GM18519 (cell line): Measurements from ENCODE around the gene INCA1.
A peak's percentile ranks its signal among the peaks of the same experiment; 100 is the strongest.

Experiments
- ATAC-seq: cut with Tn5 transposase; IDR thresholded peaks from one replicate; pipeline ENCODE4 v1.9.1; 2021; ENCODE audit warnings: mild to moderate bottlenecking, moderate library complexity; ENCODE audit not compliant: unreplicated experiment, low FRiP score

Gene INCA1

DNA sequence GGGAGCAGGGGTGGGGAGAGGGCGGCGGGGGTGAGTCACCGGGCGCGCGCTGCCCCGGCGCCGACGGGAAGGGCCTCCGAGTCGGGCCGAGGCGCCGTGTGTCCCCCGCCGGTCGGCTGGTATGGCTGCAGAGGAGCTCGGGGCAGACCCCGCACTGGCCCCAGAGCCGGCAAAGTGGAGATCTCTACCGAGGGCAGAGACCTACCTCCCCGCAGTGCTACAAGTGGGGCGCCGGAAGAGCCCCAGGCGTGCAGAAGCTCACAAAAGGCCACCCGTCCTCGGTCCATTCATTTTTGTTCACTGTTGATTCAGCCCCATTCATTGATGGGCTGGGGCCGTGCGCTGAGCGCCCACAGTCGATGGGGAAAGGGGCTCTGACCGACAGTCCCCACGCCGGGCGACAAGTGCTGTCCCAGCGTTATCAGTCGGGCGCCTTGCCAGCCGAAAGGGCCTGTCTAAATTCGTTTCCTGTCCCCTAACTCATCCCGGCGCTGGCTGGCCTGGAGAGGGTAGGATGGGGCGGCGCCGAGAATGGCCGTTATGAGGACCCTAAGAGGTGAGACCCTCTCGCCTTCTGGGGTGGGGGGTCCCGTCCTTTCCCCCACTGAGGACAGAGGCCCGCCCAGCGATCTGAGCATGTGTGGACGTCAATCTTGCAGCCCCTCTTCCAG, 47.1 kb downstream of the INCA1 start:
- ATAC-seq, result no peak

DNA sequence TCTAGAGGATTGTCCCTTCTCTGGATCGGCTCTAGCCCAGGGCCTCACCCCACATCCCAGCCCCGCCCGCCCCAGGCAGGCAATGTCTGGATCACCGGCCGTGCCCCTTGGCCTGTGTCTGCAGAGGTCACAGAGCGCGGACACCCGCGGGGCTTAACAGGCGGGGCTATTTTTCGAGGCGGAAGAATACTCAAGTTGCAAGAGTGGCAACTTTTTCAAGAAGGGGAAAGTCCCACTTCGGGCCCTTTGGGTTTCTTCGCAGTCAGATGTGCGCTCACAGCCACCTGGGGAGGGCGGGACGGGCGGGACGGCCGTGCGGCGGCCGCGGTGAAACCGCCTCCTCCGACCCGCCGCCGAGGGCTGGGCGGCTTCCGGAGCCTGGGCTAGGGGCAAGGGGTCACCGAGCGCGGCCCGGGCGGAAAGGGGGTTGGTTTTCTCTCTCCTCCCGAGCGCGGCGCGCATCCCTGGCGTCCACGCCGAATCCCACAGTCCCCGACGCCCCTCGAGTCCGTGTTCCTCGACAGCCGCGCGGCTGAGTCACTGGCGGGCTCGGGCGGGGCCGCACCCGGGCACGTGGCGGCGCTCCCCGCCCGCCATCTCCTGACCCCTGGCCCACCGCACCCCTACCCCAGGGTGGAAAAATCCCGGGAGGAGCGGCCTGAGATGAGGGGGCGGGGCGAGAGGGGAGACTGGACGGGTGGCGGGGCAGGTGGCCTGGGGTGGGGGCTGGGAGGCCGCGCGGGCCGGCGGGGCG, 47.8 kb downstream of the INCA1 start:
- peak; percentile 13 for ATAC-seq

DNA sequence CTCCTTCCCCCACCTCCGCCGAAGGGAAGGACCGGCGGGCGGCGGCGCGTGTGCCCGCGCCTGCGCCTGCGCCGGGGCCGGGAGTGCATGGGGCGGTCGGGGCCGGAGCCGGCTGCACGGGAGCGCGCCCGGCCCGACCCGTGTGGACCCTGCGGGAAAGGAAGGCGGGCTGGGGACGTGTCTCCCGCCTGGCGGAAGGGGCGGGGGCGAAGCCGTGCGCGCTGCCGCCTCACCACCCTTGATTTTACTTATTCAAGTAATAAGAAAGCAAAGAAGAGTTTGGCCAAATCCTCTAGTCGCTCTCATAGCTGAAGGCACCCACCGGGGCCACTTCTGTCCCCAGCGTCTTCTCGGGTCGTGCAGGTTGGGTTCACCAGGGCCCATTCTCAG, 48.4 kb downstream of the INCA1 start:
- ATAC-seq, result peak; percentile 34

DNA sequence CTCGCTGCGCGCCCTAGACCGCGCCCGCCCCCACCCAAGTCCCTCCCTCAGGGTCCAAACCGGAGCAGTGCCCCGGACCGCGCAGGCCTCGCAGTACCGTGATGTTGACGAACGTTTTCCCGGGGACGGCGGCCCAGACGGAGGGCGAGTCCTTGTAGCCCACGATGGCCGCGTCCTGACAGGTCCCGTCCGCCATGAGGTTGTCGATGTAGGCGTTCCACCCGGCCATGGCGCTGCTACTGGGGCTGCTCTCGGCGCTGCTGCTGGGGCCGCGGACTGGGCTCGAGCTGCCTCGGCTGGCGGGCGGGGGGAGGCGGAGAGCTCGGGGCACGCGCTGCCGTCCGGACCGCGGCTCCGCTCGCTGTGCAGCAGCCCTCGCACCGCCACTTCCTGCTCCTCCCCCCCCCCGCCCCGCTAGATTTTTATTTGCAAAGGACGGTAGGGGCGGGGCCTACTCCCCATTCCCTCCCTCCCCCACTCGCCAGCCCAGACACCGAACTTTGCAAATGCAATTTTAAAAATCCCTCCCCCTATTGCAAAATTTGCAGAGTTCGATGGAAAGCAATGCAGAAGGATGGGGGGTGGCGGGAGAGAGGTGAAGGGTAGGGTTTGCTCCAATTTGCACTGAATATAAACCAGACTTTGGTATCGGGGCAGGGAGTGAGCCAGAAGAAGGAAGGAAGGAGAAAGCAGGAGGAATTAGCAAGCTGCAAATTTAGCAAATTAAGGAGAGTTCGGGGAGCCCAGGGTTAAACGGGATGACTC, 49.0 kb downstream of the INCA1 start, which contains the start of gene PFN1:
Gene PFN1, minus strand, starts transcription at position 365 of the 765 bp plus-strand sequence. Its CDS starts 136 bp downstream, at position 229.
- ATAC-seq, result no peak

DNA sequence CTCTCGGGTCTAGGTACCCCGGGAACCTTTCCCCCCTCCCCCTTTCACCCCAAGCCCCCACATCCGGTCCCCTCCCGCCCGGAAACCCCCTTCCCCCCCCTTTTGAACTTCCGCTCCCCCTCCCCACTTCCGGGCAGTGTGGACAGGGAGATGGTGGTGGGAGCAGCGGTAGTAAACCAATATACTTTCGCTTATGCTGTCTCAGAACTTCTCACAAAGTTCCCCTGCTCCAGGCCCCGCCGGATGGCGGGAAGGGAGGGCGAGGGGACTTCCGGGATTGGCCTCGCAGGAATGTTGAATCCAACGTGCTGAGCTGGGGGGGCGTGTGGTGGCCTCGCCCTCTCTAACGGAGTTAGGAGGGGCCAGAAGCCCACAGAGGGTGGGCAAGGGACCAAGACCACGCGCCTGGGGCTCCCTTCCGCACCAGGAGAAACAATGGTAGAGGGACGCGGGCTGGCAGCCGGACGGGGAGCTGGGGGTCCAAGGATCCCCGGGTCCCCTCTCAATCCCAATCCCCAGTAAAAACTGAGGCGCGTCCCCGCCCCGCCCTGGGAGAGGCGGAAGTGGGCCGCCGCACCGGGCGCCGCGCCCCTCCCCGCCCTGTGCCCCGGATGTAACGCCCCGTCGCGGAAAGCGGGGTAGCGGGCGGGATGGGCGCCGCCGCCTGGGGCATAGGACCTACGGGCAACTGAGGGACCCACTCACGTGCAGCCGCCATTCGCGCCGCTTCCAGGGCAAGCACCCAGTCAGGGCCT, 49.7 kb downstream of the INCA1 start:
- ATAC-seq, result no peak

DNA sequence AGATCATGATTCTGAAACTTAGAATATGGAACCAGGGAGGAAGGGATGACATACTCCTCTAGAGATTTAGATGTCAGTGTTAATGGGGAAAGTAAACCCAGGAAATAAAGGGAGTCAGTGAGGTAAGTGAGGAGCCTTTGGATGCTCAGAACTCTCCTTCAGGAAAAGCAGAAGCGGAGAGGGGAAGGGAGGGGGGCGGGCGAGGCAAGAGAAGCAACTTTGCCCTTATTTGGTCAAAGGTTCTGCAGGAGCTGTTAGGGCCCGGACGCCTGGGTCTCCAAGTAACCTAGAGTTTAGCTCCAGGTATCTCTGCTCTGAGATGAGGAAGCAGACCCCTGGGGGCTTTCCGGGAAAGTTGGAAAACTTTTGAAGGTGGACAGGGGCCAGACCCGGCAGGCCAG, 50.3 kb downstream of the INCA1 start:
- ATAC-seq, result no peak

DNA sequence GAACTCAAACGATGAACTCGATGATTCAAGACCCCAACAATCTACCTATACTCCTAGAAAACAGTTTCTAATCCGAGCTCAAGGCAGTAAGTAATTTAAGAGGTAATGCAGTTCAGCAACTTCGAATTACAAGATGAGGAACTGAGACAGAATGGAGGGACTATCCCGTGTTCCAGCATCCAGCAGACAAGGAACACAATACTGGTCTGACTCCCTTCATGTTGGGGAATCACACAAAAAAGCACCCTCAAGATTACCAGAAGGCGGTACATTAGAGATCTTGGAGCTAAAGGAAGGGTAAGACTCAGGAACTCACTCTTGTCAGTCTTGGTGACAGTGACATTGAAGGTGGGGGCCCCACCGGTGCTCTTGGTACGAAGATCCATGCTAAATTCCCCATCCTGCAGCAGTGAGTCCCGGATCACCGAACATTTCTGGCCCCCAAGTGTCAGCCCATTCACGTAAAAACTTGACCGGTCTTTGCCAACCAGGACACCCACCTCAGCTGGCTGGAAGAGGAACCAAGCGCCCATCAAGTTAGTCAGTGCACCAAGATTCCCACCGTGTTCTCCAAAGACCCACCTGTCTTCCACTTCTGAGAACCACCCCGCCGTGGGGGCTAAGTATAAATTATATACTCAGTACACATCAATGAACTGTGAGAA, 50.9 kb downstream of the INCA1 start:
- ATAC-seq, result no peak

DNA sequence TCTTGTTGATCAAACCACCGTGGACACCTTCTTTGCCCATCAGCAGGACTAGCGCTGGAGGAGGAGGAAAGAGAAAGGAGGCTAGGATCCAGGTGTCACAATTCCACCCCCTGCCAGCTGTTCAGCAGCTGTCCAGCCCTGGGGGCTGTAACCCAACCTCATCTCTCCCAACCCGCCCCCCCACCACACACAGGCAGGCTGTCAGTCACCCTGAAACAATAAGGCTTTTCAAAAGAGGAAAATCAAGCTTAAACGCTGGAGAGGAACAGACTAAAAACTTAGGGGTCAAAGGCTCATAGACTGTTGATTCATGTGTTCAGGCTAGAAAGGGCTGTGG, 51.4 kb downstream of the INCA1 start:
- ATAC-seq, result no peak

DNA sequence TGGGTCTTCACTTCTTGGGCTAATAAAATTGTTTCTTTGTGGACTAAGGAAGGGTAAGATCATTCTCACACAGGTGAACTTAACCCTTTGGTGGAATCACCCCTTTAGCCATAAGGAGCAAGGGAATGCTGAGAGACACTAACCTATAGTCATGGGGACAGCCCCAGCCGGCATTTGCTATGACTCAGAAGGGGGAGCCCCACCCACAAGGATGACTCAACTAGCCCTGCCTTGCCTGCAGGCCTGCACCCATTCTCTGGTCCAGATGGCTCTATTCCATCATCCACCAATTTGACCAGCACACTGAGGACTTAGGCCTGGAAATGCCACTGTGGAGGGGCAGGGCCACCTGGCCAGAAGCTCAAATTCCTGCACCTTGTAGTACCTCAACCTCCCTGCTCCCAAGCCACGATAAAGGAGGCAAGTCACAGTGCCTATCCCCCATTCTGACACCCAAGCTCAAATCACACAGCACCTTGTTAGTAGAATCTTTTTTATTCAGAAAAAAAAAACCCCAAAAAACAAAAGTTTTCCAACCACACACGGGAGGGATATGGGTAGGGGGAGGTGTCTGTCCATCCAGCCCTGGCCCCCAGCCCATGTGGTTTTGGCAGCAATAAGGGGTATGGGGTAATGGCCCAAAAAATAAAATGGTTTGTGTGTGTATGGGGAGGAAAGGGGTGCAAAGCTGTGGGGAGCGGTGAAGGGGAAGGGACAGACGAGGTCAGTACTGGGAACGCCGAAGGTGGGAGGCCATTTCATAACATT, 52.0 kb downstream of the INCA1 start:
- ATAC-seq, result no peak

DNA sequence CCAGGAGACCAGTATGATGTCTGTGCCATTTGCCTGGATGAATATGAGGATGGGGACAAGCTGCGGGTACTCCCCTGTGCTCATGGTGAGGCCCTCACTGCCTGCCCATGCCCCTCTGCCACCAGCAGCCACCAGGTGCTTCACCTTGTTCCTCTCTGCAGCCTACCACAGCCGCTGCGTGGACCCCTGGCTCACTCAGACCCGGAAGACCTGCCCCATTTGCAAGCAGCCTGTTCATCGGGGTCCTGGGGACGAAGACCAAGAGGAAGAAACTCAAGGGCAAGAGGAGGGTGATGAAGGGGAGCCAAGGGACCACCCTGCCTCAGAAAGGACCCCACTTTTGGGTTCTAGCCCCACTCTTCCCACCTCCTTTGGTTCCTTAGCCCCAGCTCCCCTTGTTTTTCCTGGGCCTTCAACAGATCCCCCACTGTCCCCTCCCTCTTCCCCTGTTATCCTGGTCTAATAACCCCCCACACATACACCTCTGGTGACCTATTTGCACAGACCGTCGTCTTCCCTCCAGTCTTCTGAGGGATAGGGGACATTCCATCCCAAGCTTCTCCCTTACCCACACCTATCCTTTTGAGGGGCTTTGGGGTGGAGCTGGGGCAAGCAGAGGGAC, 52.7 kb downstream of the INCA1 start:
- ATAC-seq, result no peak

DNA sequence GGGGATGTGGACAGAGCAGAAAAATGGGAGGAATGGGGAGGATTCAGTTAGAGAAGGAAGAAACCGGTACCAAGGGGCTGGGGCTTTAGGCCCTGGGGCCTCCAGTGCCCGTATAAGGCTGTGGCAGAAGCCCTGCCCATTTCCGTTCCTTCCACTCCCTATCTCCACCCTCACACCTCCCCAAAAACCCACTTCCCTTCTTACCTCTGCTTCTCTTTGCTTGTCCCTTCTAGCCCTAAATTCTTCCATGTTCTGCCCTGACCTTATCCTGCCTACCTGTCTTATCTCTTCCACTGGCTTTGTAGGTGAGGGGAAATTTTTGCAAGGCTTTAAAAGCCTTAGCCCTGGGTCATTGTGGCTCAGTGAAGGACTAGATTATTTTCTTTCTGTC, 53.2 kb downstream of the INCA1 start:
- ATAC-seq, result no peak

DNA sequence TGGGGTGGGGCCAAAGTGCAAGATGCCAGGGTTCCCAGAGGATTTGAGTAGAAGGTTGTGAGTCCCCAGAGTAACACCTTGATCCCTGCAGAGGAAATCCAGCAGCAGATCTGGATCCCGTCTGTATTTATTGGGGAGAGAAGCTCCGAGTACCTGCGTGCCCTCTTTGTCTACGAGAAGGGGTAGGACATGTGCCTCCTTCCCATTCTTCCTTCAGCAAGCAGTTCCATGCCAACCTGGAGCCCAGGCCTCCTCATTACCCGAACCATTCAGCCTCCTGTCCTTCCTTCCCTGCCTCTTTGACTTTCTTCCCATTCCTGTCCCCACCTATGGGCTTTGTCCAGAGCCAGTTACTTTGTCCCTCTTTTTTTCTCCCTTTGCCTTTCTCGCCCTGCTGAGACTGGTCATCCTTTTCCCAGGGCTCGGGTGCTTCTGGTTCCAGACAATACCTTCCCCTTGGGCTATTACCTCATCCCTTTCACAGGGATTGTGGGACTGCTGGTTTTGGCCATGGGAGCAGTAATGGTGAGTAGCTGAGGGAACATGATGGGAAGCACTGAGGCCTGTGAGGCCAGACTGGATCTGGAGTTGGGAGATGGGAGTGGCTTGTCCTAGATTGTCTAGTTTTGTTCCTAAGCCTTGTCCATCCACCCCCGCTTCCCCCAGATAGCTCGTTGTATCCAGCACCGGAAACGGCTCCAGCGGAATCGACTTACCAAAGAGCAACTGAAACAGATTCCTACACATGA, 54.4 kb downstream of the INCA1 start:
- ATAC-seq, result no peak

DNA sequence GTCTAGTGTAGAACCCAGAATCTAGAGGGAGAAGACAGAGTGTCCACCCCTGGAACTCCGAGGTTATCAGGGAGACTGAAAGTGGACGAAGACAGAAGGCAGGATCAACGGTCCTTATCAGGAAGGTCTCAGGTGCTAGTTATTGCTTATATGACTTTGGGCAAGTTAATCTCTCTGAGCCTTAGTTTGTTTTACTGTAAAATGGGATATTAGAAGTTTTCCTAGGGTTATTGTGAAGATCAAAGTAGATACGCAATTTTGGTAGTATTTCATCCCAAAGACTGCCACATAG, 56.1 kb downstream of the INCA1 start:
- no peak for ATAC-seq

DNA sequence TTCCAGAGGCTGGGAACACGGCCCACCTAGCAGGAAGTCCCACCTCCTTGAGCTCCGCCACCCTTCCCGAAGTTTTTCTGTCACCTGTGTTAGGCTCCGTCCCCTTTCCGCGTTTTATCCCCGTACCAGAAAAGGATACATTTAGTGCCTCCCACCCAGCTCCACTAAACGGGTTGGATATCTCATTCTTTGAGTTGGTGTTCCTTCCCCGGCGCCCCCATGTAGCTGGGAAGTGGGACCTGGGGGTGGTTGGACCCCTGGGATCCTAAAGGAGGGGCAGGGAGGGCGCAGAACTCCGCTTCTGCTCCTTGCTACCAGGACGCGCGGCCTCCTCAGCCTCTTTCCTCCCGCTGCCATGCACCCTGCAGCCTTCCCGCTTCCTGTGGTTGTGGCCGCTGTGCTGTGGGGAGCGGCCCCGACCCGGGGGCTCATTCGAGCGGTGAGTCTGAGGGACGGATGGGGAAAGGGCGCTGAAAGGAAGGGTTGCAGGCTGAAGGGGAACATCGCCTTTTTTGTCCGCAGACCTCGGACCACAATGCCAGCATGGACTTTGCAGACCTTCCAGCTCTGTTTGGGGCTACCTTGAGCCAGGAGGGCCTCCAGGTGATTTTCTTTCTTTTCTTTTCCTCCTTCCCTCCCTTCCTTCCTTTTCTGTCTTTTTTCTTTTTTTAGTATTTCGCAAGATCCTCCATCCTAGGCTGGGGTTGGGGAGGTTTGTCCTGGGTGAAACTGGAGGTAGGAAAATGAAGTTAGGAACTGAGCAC, 56.6 kb downstream of the INCA1 start:
- no peak for ATAC-seq

DNA sequence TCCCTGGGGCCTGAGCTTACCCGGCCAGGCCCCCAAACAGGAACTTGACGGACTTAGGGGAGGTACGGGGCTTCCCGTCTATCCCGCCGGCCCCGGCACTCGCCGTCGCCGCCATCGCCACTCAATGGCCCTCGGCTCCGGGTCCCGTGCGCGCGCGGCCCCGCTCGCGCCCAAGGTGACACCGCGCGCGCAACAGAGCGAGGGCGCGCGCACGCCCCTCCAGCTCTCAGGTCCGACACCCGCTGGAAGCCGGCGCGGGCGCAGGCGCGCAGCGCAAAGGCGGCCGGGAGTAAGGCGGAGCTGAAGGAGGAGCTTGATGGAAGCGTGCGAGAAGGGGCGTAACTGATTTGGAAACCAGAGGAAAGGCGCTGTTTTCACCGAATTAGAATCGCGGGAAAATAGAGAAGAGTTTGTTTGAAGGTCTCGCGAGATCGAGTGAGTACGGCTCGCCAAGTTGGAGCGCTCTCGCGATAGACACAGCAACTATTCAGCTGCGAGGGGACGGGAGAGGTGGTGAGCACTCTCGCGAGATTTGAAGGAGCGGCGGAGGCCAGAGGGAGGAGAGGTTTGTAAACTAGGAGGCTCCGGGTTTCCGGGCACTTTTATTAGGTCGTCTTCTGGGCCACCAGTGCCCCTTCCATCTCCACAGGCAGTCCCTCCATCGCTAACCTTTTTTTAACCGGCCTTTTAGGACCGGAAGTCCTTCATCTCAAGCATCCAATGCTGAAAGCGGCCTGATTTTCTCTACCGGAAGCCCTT, 57.3 kb downstream of the INCA1 start, which contains the start of the genes RNF167 and SLC25A11:
Gene RNF167, plus strand, starts transcription at position 473 of the 759 bp plus-strand sequence. CDS start 642 bp downstream, outside the sequence.
Gene SLC25A11, minus strand, starts transcription at position 251 of the 759 bp plus-strand sequence. Its CDS starts 136 bp downstream, at position 115.
- ATAC-seq, result peak; percentile 73

DNA sequence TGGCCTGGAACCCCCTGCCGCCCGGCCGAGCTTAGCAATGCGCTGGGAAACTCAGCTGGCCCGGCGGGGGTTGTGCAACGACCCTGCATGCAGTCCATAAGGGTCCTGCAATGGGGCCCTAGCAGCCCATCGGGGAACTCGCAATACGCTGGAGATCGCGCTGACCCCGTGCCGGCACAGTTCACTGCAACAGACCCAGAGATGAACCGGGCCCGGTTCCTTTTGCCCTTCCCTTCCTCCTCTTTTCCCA, 57.9 kb downstream of the INCA1 start:
- no peak for ATAC-seq
